PFSK-1 (cell line): Measurements from ENCODE around the gene TLE4.

ENCODE experiments used
- POLR2AphosphoS5 ChIP-seq: IDR thresholded peaks from 2 replicates; pipeline ENCODE4 v1.6.1; 2012; ENCODE audit warnings: low read depth, mild to moderate bottlenecking, control low read depth, low read length, moderate library complexity
- REST ChIP-seq, 2 experiments: IDR thresholded peaks; 2 replicates each; pipeline versions ENCODE4 v1.6.1 to v1.8.0; 2011 to 2012; ENCODE audit warnings: low read depth in 2 of 2, low read length in 2 of 2, control low read depth in 1 of 2, inconsistent platforms in 1 of 2, mild to moderate bottlenecking in 1 of 2, moderate library complexity in 1 of 2; ENCODE audit not compliant: insufficient read depth in 1 of 2
- SIN3A ChIP-seq: IDR thresholded peaks from 2 replicates; pipeline ENCODE4 v1.6.1; 2012; ENCODE audit warnings: mild to moderate bottlenecking, low read length, moderate library complexity, borderline replicate concordance; ENCODE audit not compliant: insufficient read depth
- TAF1 ChIP-seq: IDR thresholded peaks from 2 replicates; pipeline ENCODE4 v1.6.1; 2012; ENCODE audit warnings: low read length, control low read depth, borderline replicate concordance; ENCODE audit not compliant: insufficient read depth

GRCh38 chr9:79665369-79665768 lies 93.6 kb downstream of the TLE4 start:
- no peak for TF ChIP-seq POLR2AphosphoS5
- TF ChIP-seq REST (IDR thresholded peaks at IDR 0.05; ENCODE audit: insufficient read depth in 1 of 2, low read depth in 2 of 2, low read length in 2 of 2): no peak
- TF ChIP-seq SIN3A: no peak
- no peak for TF ChIP-seq TAF1
